Thyroid gland (tissue), 4 donors: ENCODE results near the gene SLC66A1.

Experiments used
- CTCF ChIP-seq, 6 experiments: fragments of 200-600 bp in 3 of 6; fragments of 450-650 bp in 3 of 6; sonication (generic) in 3 of 6; IDR thresholded peaks; one replicate each; pipeline ENCODE4 v1.5.1; 2016 to 2019; ENCODE audit warnings: antibody characterized with exemption in 6 of 6, mild to moderate bottlenecking in 2 of 6, inconsistent platforms in 1 of 6, moderate library complexity in 1 of 6
- POLR2A ChIP-seq, 2 donors: fragments of 450-650 bp; IDR thresholded peaks; one replicate each; pipeline ENCODE4 v1.6.1; 2017; ENCODE audit warnings: antibody characterized with exemption in 2 of 2, mild to moderate bottlenecking in 2 of 2, moderate library complexity in 1 of 2

- TF ChIP-seq CTCF (IDR thresholded peaks at IDR 0.05) (no peak), POLR2A (IDR thresholded peaks at IDR 0.05) (no peak)
These were observed 28.3 kb downstream of the SLC66A1 start for GRCh38 chr1:19340387-19340937.
